H1 (cell line): ENCODE data around the gene CFAP92.

Experiments used
- KDM1A ChIP-seq: fragments of 200-600, 300-600 bp; sonication (generic); IDR thresholded peaks from 2 replicates; pipeline ENCODE4 v1.7.1; 2016; ENCODE audit warnings: mild to moderate bottlenecking, low read length, borderline replicate concordance
- POLR2AphosphoS5 ChIP-seq: IDR thresholded peaks from 2 replicates; pipeline ENCODE4 v1.6.1; 2011; ENCODE audit warnings: low read depth, low read length
- TAF1 ChIP-seq: IDR thresholded peaks from 2 replicates; pipeline ENCODE4 v1.6.1; 2011; ENCODE audit warnings: mild to moderate bottlenecking, low read depth, low read length
- ZNF274 ChIP-seq: IDR thresholded peaks from 2 replicates; pipeline ENCODE4 v1.7.0; 2012; ENCODE audit warnings: low read length, borderline replicate concordance; ENCODE audit errors: extremely low read depth
- TF ChIP-seq, protein P1 (sequence below), 3 experiments: IDR thresholded peaks; 1 replicate in 2 of 3; 2 replicates in 1 of 3; pipeline versions ENCODE4 v1.5.1 to v1.6.1; 2011; ENCODE audit warnings: low read length in 3 of 3, mild to moderate bottlenecking in 3 of 3, inconsistent platforms in 2 of 3, low read depth in 1 of 3, moderate library complexity in 1 of 3; ENCODE audit not compliant: insufficient read depth in 1 of 3; ENCODE audit errors: control extremely low read depth in 1 of 3

DNA sequence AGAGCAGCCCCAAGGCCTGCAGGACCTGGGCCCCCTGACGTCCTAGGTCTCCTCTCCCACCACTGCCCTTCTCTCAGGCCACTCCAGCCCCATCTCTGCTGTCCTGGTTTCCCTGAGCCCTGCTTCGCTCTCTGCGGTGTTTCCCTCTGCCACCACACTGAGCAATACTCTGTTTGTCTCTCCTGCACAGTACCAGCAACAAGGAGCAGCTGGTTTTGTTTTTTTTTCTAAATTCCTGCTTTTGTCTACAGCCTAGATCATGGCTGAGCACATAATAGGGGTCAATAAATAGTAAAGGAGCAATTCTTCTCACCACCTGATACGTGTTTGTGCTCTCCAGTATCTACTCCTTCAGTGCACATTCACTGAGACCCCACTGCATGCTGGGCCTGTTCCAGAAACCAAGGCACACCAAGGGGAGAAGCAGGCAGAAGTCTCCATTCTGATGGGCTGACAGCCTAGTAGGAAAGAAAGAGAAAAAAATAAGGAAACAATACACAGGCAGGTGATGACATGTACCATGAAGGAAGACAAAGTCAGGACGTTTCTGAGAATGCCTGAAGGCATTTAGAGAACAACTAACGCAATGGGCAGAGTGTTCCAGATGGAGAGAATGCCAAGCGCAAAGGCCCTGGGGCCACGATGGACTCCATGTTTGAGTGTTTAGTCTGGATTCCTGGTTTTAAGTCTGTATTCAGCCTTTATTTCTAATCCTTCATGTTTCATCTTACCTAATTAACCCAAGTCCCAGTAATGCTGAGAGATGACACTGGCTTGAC lies 120.4 kb downstream of the CFAP92 start:
- TF ChIP-seq TAF1: no peak
- TF ChIP-seq, protein P1, sequence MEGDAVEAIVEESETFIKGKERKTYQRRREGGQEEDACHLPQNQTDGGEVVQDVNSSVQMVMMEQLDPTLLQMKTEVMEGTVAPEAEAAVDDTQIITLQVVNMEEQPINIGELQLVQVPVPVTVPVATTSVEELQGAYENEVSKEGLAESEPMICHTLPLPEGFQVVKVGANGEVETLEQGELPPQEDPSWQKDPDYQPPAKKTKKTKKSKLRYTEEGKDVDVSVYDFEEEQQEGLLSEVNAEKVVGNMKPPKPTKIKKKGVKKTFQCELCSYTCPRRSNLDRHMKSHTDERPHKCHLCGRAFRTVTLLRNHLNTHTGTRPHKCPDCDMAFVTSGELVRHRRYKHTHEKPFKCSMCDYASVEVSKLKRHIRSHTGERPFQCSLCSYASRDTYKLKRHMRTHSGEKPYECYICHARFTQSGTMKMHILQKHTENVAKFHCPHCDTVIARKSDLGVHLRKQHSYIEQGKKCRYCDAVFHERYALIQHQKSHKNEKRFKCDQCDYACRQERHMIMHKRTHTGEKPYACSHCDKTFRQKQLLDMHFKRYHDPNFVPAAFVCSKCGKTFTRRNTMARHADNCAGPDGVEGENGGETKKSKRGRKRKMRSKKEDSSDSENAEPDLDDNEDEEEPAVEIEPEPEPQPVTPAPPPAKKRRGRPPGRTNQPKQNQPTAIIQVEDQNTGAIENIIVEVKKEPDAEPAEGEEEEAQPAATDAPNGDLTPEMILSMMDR (IDR thresholded peaks at IDR 0.05; ENCODE audit: control extremely low read depth in 1 of 3, insufficient read depth in 1 of 3, low read depth in 1 of 3, low read length in 3 of 3): no peak
- no peak for TF ChIP-seq KDM1A
- TF ChIP-seq POLR2AphosphoS5: no peak
- TF ChIP-seq ZNF274: no peak
